Stomach (tissue), 4 donors: ENCODE data around the gene ANO1.

ENCODE experiments used
- POLR2A ChIP-seq, 4 donors: fragments of 450-650 bp; IDR thresholded peaks; one replicate each; pipeline ENCODE4 v1.6.1; 2016; ENCODE audit warnings: antibody characterized with exemption in 4 of 4, control low read depth in 2 of 4, mild to moderate bottlenecking in 1 of 4, moderate library complexity in 1 of 4
- TF ChIP-seq, protein P1 (sequence below), 7 experiments: fragments of 450-650 bp in 4 of 7; fragments of 200-600 bp in 3 of 7; sonication (generic) in 3 of 7; IDR thresholded peaks; one replicate each; pipeline ENCODE4 v1.5.1; 2016 to 2019; ENCODE audit warnings: antibody characterized with exemption in 7 of 7, control low read depth in 2 of 7, mild to moderate bottlenecking in 1 of 7

DNA sequence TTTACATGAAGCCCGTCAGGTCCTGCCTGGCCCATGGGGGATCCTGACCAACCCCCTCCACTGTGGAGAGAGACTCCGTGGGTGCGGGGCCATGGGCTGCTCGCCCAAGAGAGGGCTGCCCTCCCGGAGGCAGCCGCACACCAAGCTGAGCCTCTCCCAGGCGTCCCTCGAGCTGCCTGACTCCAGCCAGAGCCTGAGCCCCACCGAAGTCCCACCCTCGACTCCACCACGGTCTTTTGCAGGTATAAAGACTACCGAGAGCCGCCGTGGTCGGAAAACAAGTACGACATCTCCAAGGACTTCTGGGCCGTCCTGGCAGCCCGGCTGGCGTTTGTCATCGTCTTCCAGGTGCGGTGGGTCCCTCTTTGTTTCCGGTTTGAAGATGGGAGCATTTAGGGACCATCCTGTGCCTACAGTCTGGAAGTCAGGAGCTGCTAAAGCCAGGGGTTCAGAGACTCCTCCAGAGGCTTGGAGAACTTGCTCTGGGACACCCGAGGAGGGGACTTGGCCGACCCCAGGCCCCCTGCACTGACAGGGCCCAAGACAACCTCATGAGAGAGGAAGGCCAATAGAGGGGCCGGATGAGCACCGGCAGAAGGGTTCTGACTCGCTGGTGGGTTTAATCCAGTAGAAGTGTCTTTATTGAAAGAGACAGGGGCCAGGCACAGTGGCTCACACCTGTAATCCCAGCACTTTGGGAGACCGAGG, 107.4 kb downstream of the ANO1 start:
- no peak for TF ChIP-seq POLR2A (IDR thresholded peaks at IDR 0.05)
- TF ChIP-seq, protein P1, sequence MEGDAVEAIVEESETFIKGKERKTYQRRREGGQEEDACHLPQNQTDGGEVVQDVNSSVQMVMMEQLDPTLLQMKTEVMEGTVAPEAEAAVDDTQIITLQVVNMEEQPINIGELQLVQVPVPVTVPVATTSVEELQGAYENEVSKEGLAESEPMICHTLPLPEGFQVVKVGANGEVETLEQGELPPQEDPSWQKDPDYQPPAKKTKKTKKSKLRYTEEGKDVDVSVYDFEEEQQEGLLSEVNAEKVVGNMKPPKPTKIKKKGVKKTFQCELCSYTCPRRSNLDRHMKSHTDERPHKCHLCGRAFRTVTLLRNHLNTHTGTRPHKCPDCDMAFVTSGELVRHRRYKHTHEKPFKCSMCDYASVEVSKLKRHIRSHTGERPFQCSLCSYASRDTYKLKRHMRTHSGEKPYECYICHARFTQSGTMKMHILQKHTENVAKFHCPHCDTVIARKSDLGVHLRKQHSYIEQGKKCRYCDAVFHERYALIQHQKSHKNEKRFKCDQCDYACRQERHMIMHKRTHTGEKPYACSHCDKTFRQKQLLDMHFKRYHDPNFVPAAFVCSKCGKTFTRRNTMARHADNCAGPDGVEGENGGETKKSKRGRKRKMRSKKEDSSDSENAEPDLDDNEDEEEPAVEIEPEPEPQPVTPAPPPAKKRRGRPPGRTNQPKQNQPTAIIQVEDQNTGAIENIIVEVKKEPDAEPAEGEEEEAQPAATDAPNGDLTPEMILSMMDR (IDR thresholded peaks at IDR 0.05), result no peak
